Small intestine (tissue), 7 donors: Measurements from ENCODE around the gene EDN1. TPM values are rescaled to one million over a fixed set of nuclear protein-coding genes. Genes with fewer than 3 reads are reported as not detected.
"Not testable (repeated sequence)": the region's sequence is repeated elsewhere in the genome, so short reads cannot be mapped to it uniquely, and the experiment has no call there.

Experiments
- DNase-seq, 2 donors: peaks; one replicate each; pipeline versions ENCODE4 v3.0.0 to v3.0.0-alpha.2; 2013
- FAIRE-seq: peaks from 2 replicates; lab custom pipeline; 2012; peaks lifted over from hg19 to GRCh38; lab: Jason Lieb, UNC
- H3K27ac ChIP-seq, 3 donors: one replicate each; pipeline ENCODE4 v1.5.1; 2013; ENCODE audit warnings: low read length in 2 of 3, mild to moderate bottlenecking in 2 of 3, control low read depth in 1 of 3, inconsistent platforms in 1 of 3, low read depth in 1 of 3, moderate library complexity in 1 of 3
- H3K27me3 ChIP-seq, 3 donors: one replicate each; pipeline ENCODE4 v1.6.1; 2013; ENCODE audit warnings: low read length in 3 of 3, inconsistent platforms in 1 of 3; ENCODE audit not compliant: control insufficient read depth in 3 of 3, insufficient read depth in 3 of 3
- H3K36me3 ChIP-seq, 3 donors: one replicate each; pipeline ENCODE4 v1.6.1; 2013; ENCODE audit warnings: low read length in 3 of 3, inconsistent platforms in 1 of 3, low read depth in 1 of 3, mild to moderate bottlenecking in 1 of 3, moderate library complexity in 1 of 3; ENCODE audit not compliant: control insufficient read depth in 3 of 3, insufficient read depth in 2 of 3
- H3K4me1 ChIP-seq, 3 donors: one replicate each; pipeline ENCODE4 v1.6.1; 2013; ENCODE audit warnings: low read length in 2 of 3, inconsistent platforms in 1 of 3, low read depth in 1 of 3, mild to moderate bottlenecking in 1 of 3, moderate library complexity in 1 of 3; ENCODE audit not compliant: control insufficient read depth in 3 of 3, insufficient read depth in 2 of 3
- H3K4me3 ChIP-seq, 3 donors: one replicate each; pipeline ENCODE4 v1.5.1; 2013; ENCODE audit warnings: low read length in 3 of 3, control low read depth in 1 of 3, inconsistent platforms in 1 of 3, low read depth in 1 of 3, mild to moderate bottlenecking in 1 of 3, moderate library complexity in 1 of 3
- H3K9me3 ChIP-seq, 2 donors: one replicate each; pipeline ENCODE4 v1.6.1; 2013; ENCODE audit warnings: low read depth in 1 of 2, low read length in 1 of 2; ENCODE audit not compliant: control insufficient read depth in 2 of 2, insufficient read depth in 1 of 2
- WGBS, 3 donors: extraction: QIAGEN DNeasy Blood & Tissue Kit; methylation state at CpG; one replicate each; pipeline ENCODE4 v1.1.7; 2013; 5-methylcytosine and 5-hydroxymethylcytosine counted together
- polyA plus RNA-seq, 4 donors: library from polyadenylated mRNA; stranded (reverse) in 3 of 4; unstranded in 1 of 4; fragments of 200-250 nt in 3 of 4; fragments of 120-200 nt in 1 of 4; gene quantifications; one replicate each; pipeline versions ENCODE4 v1.2.1 to v1.2.3, GENCODE V29; 2013
- donor health status: healthy with polysubstance abuse.
- donor health status: control.
- donor health status: control.
- donor health status: Bipolar disorder and iron deficiency.
- donor health status: healthy.

The EDN1 gene
- polyA plus RNA-seq, 4 donors, result 7.3 to 28.5 (median 9.9) TPM

- Histone ChIP-seq H3K27me3 (no peaks in the 10 kb centered on the region), H3K36me3 (no peaks in the 10 kb centered on the region), H3K4me1 (peaks cover 0 to 28% (median 3%) of the 10 kb centered on the region in 3 donors), H3K4me3 (no peak overlapping the region), H3K27ac (no peak overlapping the region), H3K9me3 (peaks cover 0 to 2% of the 10 kb centered on the region in 2 donors)
- WGBS, 3 donors, result 57 to 78% (median 63%) methylated on average over 3 of the region's 3 CpGs
- FAIRE-seq, result no peak
- no peak for DNase-seq
Measured at GRCh38 chr6:12325872-12326271, 35.7 kb downstream of the EDN1 start.

- DNase-seq, result no peak
- H3K9me3 ChIP-seq, result no peaks in the 10 kb centered on the region
- 71 to 92% (median 76%) methylated on average over 2 of the region's 2 CpGs for WGBS, 3 donors
Measured at GRCh38 chr6:12327391-12327790, 37.2 kb downstream of the EDN1 start.

DNA sequence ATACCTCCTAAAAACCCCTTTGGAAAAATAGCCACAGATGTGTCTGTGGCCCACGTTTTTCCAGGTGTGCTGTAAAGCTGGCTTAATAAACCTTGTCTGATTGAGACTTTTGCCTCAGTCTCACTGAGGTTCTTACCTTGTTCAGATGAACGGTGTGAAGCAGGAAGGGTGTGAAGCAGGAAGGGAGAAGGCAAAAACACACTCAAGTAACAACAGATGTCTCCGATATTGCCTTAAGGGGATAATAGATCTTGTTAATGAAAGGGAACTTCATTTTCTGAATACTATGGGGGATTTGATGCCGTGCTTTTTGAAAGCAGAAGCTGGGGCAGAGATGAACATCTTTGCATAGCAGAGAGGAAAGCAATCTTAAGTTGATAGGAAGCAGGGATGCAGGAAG is 37.8 kb downstream of the EDN1 start:
- Histone ChIP-seq H3K27me3 (no peaks in the 10 kb centered on the region), H3K36me3 (no peaks in the 10 kb centered on the region), H3K4me1 (peaks cover 3 to 35% (median 3%) of the 10 kb centered on the region in 3 donors), H3K4me3 (no peak overlapping the region), H3K9me3 (no peaks in the 10 kb centered on the region), H3K27ac (no peak overlapping the region)
- no peak for FAIRE-seq
- DNase-seq, result no peak
- 59 to 73% (median 61%) methylated on average over 4 of the region's 4 CpGs for WGBS, 3 donors

More at GRCh38 chr6:12327391-12327790, 37.2 kb downstream of the EDN1 start:
- Histone ChIP-seq H3K4me1 (peaks cover 3 to 40% (median 3%) of the 10 kb centered on the region in 3 donors), H3K27me3 (no peaks in the 10 kb centered on the region), H3K27ac (no peak overlapping the region), H3K36me3 (no peaks in the 10 kb centered on the region), H3K4me3 (no peak overlapping the region)
- FAIRE-seq, result no peak

- FAIRE-seq, result no peak
- no peak overlapping the region for H3K4me3 ChIP-seq
- DNase-seq, result no peak
- H3K27me3 ChIP-seq, result no peaks in the 10 kb centered on the region
- H3K4me1 ChIP-seq, result peaks cover 3 to 41% (median 3%) of the 10 kb centered on the region in 3 donors
- no peaks in the 10 kb centered on the region for H3K36me3 ChIP-seq
- H3K9me3 ChIP-seq, result no peaks in the 10 kb centered on the region
- WGBS, 3 donors, result 64 to 90% (median 78%) methylated on average over 3 of the region's 3 CpGs
- no peak overlapping the region for H3K27ac ChIP-seq
Measured at GRCh38 chr6:12328701-12329100, 38.5 kb downstream of the EDN1 start.

DNA sequence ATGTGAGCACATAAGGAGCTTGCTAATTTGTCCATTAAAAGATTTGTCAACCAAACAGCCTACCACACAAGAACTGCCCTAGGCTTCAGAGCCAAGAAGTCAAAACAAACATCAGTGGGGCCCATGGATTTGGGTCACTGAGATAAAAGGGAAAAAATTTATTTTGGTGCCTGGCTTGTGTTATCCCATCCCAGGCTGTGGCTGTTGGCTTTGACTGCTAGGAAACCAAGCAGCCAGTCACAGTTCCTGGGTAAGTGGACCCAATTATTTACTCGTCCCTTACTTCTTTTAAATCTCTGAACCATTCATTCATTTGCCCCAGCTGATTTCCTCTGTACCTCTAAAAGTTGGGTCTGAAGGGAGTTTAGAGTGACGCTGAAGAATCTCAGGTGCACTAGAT is 41.3 kb downstream of the EDN1 start:
- 33 to 46% (median 33%) methylated on average over 2 of the region's 2 CpGs for WGBS, 3 donors
- FAIRE-seq, result no peak
- peak overlapping the region in 2 of 3 donors; percentile 62 to 80 for H3K27ac ChIP-seq

DNA sequence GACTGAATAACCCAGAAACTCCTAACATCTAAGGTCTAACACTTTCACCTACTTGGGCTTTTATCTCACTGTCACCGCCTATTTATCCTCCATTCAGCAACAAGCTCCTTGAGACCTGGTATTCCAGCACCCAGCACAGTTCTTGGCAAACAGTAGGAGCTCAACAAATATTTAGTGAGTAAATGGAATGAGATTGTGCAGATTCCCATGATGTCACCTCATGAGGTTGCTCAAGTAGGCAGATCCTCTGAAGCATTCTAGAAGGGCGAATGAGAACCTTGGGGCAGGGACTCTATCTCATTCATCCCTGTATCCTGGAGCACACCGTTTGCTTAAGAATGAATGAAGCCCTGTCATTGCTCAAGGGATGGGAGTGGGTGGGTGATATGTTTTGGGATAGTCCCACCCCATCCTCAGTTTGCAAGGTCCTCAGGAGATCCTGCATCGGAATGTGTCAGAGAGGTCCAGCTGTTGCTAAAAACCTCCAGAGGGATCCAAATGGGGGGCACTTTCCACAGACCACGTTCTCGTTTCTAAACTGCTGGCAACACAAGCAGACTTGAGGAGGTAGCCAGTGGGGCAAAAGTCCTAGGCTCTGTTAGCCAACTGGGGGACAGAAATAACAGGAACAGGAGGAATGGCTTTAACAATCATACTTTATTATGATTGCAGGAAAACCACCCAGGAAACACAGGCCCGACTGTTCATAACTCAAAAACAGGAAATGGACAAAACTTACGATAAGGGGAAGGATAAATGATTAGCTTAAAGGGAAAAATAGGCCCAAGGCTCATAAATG is 42.0 kb downstream of the EDN1 start:
- no peaks in the 10 kb centered on the region for H3K27me3 ChIP-seq
- H3K9me3 ChIP-seq, result no peaks in the 10 kb centered on the region
- H3K36me3 ChIP-seq, result no peaks in the 10 kb centered on the region
- FAIRE-seq, result no peak
- peak; percentile 63 to 86 for DNase-seq
- 23 to 46% (median 24%) methylated on average over 8 of the region's 8 CpGs for WGBS, 3 donors
- peak overlapping the region; percentile 52 to 80 (median 62) for H3K27ac ChIP-seq
- peaks cover 3 to 57% (median 5%) of the 10 kb centered on the region in 3 donors for H3K4me1 ChIP-seq
- no peak overlapping the region for H3K4me3 ChIP-seq

More for the DNA sequence above, 41.3 kb downstream of the EDN1 start:
- Histone ChIP-seq H3K4me1 (peaks cover 3 to 54% (median 5%) of the 10 kb centered on the region in 3 donors), H3K9me3 (no peaks in the 10 kb centered on the region), H3K27me3 (no peaks in the 10 kb centered on the region), H3K36me3 (no peaks in the 10 kb centered on the region), H3K4me3 (no peak overlapping the region)
- DNase-seq, result no peak

- FAIRE-seq, H3K9me3 ChIP-seq, DNase-seq, H3K36me3 ChIP-seq, H3K27me3 ChIP-seq, H3K4me3 ChIP-seq: not testable (repeated sequence)
- 53 to 72% (median 55%) methylated on average over 5 of the region's 5 CpGs for WGBS, 3 donors
- Histone ChIP-seq H3K4me1 (peaks cover 3 to 57% (median 5%) of the 10 kb centered on the region in 3 donors), H3K27ac (peak overlapping the region in 2 of 3 donors; percentile 52 to 57)
Measured at GRCh38 chr6:12332750-12333079, 42.6 kb downstream of the EDN1 start.

GRCh38 chr6:12333128-12333527 is 43.0 kb downstream of the EDN1 start:
- FAIRE-seq, result no peak
- Histone ChIP-seq H3K4me1 (peaks cover 3 to 57% (median 5%) of the 10 kb centered on the region in 3 donors), H3K4me3 (no peak overlapping the region), H3K27me3 (no peaks in the 10 kb centered on the region), H3K9me3 (no peaks in the 10 kb centered on the region), H3K36me3 (no peaks in the 10 kb centered on the region), H3K27ac (peak overlapping the region in 1 of 3 donors; percentile 57)
- WGBS, 3 donors, result 81 to 92% (median 89%) methylated on average over 1 of the region's 1 CpG
- DNase-seq, result no peak
